Muscle layer of duodenum (tissue), 2 donors: ENCODE measurements around the gene CROT.

Experiments used
- H3K27ac ChIP-seq: one replicate; pipeline ENCODE4 v1.7.0; 2013; ENCODE audit warnings: mild to moderate bottlenecking, low read length
- H3K27me3 ChIP-seq: one replicate; pipeline ENCODE4 v1.7.0; 2013; ENCODE audit warnings: low read depth, mild to moderate bottlenecking, control low read depth, low read length
- H3K36me3 ChIP-seq, 2 donors: one replicate each; pipeline ENCODE4 v1.7.0; 2013; ENCODE audit warnings: low read length in 2 of 2, control low read depth in 1 of 2, mild to moderate bottlenecking in 1 of 2; ENCODE audit not compliant: insufficient read depth in 2 of 2, control insufficient read depth in 1 of 2
- H3K4me1 ChIP-seq, 2 donors: one replicate each; pipeline ENCODE4 v1.7.0; 2013; ENCODE audit warnings: low read length in 2 of 2, mild to moderate bottlenecking in 2 of 2, control low read depth in 1 of 2, moderate library complexity in 1 of 2; ENCODE audit not compliant: insufficient read depth in 2 of 2, control insufficient read depth in 1 of 2
- H3K4me3 ChIP-seq, 2 donors: one replicate each; pipeline ENCODE4 v1.7.0; 2013; ENCODE audit warnings: low read length in 2 of 2, low read depth in 1 of 2, mild to moderate bottlenecking in 1 of 2
- H3K9me3 ChIP-seq, 2 donors: one replicate each; pipeline ENCODE4 v1.7.0; 2013; ENCODE audit warnings: low read length in 2 of 2, control low read depth in 1 of 2, mild to moderate bottlenecking in 1 of 2; ENCODE audit not compliant: control insufficient read depth in 1 of 2
- donor health status: healthy.

The CROT gene

DNA sequence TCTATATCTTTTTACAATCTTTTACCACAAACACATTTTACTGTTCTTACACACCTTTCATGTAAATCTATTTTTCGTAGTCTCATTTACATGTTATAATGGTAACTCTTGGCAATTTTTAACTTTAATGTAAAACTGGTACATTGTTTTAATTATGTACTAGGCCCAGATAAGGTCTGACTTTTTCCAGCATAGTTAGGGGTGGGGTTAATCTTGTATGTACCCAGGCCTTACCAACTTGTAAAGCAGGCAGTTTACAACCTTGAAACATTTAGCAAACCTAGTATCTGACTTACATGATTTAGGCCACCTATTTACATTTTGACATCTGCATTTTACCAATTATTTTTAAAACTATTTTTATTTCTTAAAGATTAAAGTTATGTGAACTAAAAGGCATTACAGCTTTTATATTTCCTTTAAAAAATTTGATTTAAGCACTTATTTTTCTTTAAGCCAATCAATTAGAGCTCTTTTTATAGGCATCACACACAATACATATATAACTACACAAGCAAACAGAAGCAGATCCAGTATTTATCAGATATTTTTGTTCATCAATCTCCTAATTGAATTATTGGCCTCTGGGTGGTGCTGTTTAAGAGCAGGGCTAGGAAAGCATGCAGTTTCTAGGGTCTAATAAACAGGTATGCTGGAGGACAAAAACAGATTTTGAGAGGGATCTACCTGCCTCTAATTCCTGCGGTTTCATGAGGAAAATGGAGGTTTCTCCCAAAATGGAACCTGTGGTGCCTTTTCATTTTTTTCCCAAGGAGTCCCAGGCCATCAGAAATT, 19.7 kb upstream of the CROT start:
- Histone ChIP-seq H3K4me1 (no peaks in the 10 kb centered on the region), H3K9me3 (peaks cover 22 to 38% of the 10 kb centered on the region in 2 donors), H3K27me3 (no peaks in the 10 kb centered on the region), H3K4me3 (no peak overlapping the region), H3K27ac (no peak overlapping the region), H3K36me3 (peaks cover 8 to 60% of the 10 kb centered on the region in 2 donors)

DNA sequence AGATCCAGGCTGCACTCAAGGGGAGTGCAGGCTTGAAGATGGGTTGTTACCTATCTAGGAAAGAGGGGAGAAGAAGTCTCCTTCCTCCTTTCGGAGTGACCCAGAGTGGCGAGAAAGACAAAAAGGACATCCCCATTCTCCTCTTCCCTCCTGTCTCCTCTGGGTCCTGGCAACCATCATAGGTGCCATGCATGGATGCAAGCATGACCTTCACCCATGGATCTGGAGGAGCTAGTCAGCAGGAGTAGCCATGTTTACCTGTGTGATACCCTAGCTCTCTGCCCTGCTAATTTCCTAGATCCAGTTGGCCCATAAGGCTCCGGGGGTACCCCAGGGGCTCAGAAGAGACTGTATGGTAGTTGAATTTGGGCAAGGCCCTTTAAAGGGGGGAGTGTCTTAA, 17.2 kb upstream of the CROT start:
- no peaks in the 10 kb centered on the region for H3K27me3 ChIP-seq
- peaks cover 22 to 34% of the 10 kb centered on the region in 2 donors for H3K9me3 ChIP-seq
- H3K27ac ChIP-seq: no peak overlapping the region
- peaks cover 8 to 58% of the 10 kb centered on the region in 2 donors for H3K36me3 ChIP-seq
- no peaks in the 10 kb centered on the region for H3K4me1 ChIP-seq
- H3K4me3 ChIP-seq: peak overlapping the region in 1 of 2 donors; percentile 41

DNA sequence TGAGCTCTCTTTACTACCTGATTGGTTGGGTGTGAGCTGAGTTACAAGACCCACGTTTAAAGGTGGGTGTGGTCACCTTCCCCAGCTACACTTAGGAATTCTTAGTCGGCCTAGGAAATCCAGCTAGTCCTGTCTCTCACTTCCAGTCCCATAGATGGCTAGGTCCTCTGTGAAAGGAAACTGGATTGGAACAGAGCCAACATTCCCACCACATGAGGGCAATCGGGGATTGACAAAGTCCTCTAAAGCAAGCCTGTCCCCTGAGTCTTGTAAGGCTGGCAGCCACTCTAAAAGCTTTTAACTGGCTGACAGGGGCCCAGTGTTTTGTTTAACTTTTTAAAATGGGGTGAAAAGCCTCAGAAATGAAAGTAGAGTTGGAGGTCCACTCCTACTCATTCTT, 15.1 kb upstream of the CROT start:
- Histone ChIP-seq H3K36me3 (peaks cover 8 to 55% of the 10 kb centered on the region in 2 donors), H3K27me3 (no peaks in the 10 kb centered on the region), H3K9me3 (peaks cover 22 to 33% of the 10 kb centered on the region in 2 donors), H3K27ac (no peak overlapping the region), H3K4me3 (no peak overlapping the region), H3K4me1 (no peaks in the 10 kb centered on the region)

DNA sequence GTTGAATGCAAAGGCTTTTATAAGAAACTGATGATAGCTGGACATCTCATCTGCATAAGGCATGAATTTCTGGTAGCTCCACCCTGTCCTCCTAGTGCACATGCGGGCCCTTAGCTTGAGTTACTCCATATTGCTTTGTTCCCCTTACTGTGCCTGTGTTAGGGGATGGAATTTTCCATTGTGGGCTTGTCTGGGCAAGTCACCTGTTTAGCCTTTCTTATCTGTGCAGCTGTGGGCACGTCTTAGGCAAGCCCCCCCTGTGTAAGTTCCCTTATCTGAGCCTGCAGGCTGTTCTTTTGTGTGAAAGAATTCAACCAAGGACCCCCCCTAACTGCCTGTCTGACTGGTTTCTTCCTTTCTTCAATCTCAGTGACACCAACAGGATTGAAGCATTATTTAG, 14.5 kb upstream of the CROT start:
- H3K4me3 ChIP-seq: no peak overlapping the region
- H3K27me3 ChIP-seq: no peaks in the 10 kb centered on the region
- peaks cover 8 to 55% of the 10 kb centered on the region in 2 donors for H3K36me3 ChIP-seq
- no peak overlapping the region for H3K27ac ChIP-seq
- no peaks in the 10 kb centered on the region for H3K4me1 ChIP-seq
- H3K9me3 ChIP-seq: peaks cover 22 to 33% of the 10 kb centered on the region in 2 donors

DNA sequence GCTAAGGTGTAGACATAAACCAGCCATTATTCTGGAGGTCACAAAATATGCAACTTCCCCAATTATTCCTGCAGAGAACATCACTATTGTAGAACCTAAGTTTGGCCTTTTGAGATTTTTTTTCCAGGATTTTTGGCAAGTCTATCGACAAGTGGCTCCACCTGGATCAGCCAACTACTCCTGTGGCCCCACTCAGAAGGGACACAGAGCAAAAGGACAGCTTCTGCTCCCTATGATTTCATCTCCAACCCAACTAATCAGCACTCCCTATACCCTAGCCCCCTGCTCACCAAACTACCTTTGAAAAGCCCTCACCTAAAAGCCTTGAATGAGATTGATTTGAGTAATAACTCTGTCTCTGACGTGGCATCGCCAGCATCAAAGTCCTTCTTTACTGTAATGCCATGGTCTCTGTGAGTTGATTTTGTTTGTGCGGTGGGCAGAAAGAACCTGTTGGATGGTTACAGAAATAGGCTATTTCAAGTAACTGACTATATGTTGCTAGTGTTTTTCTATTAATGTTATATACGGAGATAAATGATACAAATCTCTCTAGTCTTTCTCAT, 13.7 kb upstream of the CROT start:
- Histone ChIP-seq H3K9me3 (peaks cover 22 to 32% of the 10 kb centered on the region in 2 donors), H3K36me3 (peaks cover 8 to 54% of the 10 kb centered on the region in 2 donors), H3K4me3 (peak overlapping the region in 1 of 2 donors; percentile 12), H3K27ac (peak overlapping the region; percentile 19), H3K4me1 (no peaks in the 10 kb centered on the region), H3K27me3 (no peaks in the 10 kb centered on the region)

DNA sequence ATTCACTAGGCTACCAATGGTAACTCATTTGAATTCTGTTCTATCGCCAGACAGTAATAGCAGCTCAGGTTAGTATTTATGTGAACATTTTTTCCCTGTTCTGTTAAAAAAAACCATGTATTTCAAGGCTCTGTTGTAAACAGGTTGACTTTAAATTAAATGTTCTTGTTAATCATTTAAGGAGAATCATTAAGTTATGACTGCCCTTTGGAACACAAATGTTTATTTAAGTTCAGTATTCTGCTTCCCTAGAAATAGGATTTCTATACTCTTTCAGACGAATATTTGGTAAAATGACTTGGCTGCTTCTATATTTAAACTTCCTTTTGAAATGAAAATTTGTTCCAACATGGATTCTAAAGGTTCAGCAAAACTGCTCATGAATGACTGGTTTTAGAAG, 13.1 kb upstream of the CROT start:
- peaks cover 22 to 27% of the 10 kb centered on the region in 2 donors for H3K9me3 ChIP-seq
- H3K4me1 ChIP-seq: no peaks in the 10 kb centered on the region
- peaks cover 7 to 48% of the 10 kb centered on the region in 2 donors for H3K36me3 ChIP-seq
- no peaks in the 10 kb centered on the region for H3K27me3 ChIP-seq
- H3K27ac ChIP-seq: peak overlapping the region; percentile 19
- peak overlapping the region in 1 of 2 donors; percentile 12 for H3K4me3 ChIP-seq

DNA sequence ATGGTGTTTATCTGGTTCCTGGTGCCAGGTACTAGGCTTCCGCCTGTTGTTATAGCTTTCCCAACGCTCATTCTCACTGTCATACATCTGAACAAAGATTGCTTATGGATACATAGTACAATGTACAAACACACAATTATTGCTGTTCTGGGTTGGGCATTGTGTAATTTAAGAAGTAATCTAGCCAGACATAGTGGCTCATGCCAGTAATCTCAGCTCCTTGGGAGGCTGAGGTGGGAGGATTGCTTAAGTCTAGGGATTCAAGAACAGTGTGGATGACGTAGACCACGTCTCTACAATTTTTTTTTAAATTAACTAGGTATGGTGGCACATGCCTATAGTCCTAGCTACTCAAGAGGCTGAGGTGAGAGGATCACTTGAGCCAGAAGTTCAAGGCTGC, 9.3 kb upstream of the CROT start:
- Histone ChIP-seq H3K27ac (no peak overlapping the region), H3K9me3 (no peaks in the 10 kb centered on the region), H3K27me3 (no peaks in the 10 kb centered on the region), H3K4me3 (no peak overlapping the region), H3K4me1 (no peaks in the 10 kb centered on the region), H3K36me3 (peaks cover 0 to 25% of the 10 kb centered on the region in 2 donors)

DNA sequence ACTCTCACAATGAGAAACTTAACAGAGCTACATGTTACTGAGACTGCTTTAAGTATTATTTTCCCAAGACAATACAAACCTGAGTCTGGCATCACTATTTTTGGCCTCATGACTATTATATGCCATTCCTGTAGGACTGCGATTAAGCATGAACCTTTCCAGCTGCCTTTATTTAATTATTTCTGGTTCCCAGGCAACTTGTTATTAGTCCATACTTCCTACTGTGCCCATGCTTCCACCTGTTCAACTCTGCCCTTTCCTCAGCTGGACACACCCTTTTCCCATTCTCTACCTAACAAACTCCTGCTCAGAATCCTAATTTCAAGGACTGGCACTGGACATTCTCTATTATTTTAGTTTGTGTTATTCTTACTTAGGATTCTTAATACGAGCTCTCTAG, 8.1 kb upstream of the CROT start:
- Histone ChIP-seq H3K36me3 (peaks cover 0 to 28% of the 10 kb centered on the region in 2 donors), H3K4me3 (no peak overlapping the region), H3K9me3 (no peaks in the 10 kb centered on the region), H3K27ac (no peak overlapping the region), H3K27me3 (no peaks in the 10 kb centered on the region), H3K4me1 (no peaks in the 10 kb centered on the region)

DNA sequence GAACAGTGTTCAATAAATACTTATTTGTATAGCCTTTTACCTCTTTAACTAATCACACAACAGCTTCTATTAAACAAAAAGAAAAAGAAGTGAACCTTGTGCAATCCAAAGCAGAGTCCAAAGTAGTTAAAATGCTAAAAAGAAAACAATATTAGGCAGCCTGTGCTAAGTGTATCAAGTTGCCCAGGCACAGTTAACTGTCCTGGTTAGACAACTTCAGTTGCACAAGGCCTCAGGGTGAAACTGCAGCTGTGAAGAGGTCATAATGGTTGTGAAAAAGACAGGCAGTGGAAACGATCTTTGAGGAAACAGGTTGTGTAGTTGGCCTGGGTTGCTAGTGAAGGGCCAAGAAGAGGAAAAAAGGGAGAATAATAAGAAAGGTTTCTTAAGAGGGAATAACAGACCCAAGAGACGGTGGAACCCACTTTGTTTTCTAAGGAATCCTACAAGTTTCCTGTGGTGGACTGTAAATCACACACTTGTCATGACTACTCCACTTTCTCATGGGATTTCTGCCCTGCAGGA, 6.0 kb upstream of the CROT start:
- H3K27me3 ChIP-seq: no peaks in the 10 kb centered on the region
- no peaks in the 10 kb centered on the region for H3K9me3 ChIP-seq
- peaks cover 0 to 28% of the 10 kb centered on the region in 2 donors for H3K36me3 ChIP-seq
- peaks cover 1 to 3% of the 10 kb centered on the region in 2 donors for H3K4me1 ChIP-seq
- no peak overlapping the region for H3K4me3 ChIP-seq
- no peak overlapping the region for H3K27ac ChIP-seq

DNA sequence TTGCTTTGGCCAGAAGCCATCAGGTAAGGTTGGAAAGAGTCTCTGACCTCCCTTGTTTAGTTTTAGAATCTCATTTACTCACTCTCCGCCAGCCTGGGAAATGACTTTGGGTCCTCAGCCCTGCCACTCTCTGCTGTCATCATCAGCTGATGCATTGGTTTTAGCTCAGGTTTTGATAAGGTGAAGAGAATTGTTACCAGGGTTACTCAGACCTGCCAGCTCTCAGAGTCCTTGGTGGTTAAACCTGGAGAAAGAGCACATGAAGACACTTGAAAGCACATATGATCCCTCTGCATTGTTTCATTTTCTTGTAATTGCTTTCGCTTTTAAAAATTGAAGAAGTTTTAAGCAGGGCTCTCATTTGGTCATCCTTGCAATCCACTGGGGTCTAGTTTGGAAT, 4.0 kb upstream of the CROT start:
- H3K4me1 ChIP-seq: peaks cover 4 to 9% of the 10 kb centered on the region in 2 donors
- H3K27ac ChIP-seq: no peak overlapping the region
- H3K4me3 ChIP-seq: no peak overlapping the region
- H3K36me3 ChIP-seq: peaks cover 0 to 18% of the 10 kb centered on the region in 2 donors
- no peaks in the 10 kb centered on the region for H3K27me3 ChIP-seq
- H3K9me3 ChIP-seq: no peaks in the 10 kb centered on the region

DNA sequence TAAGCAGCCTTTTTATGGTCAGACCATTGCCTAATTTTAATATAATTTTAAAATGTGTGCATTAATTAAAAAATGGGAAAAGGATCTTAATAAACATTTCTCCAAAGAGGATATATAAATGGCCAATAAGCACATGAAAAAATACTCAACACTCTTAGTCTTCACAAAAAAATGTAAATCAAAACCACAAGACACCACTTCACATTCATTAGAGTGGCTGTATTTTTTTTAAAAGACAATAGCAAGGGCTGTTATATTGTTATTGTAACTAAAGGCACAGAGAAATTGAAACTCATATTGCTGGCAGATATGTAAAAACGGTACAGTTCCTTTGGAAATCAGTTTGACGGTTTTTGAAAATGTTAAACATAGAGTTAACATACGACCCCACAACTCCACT, 3.2 kb upstream of the CROT start:
- no peak overlapping the region for H3K27ac ChIP-seq
- H3K9me3 ChIP-seq: no peaks in the 10 kb centered on the region
- H3K4me1 ChIP-seq: peaks cover 8 to 9% of the 10 kb centered on the region in 2 donors
- no peak overlapping the region for H3K4me3 ChIP-seq
- H3K36me3 ChIP-seq: peaks cover 0 to 18% of the 10 kb centered on the region in 2 donors
- H3K27me3 ChIP-seq: no peaks in the 10 kb centered on the region
